Adrenal gland (tissue), 5 donors: ENCODE measurements around the gene ADK.

Source experiments
- POLR2A ChIP-seq, 2 donors: fragments of 450-650 bp; IDR thresholded peaks; one replicate each; pipeline ENCODE4 v1.6.1; 2017; ENCODE audit warnings: antibody characterized with exemption in 2 of 2, mild to moderate bottlenecking in 2 of 2, moderate library complexity in 1 of 2
- TF ChIP-seq, protein P1 (sequence below), 6 experiments: fragments of 450-650 bp in 4 of 6; fragments of 200-600 bp in 2 of 6; sonication (generic) in 1 of 6; IDR thresholded peaks; 1 replicate in 5 of 6; 2 replicates in 1 of 6; pipeline versions ENCODE4 v1.5.1 to v1.8.0; 2016 to 2021; ENCODE audit warnings: antibody characterized with exemption in 6 of 6, mild to moderate bottlenecking in 2 of 6, moderate library complexity in 1 of 6
- donor health status: DM: no; HTN: no; CAD: no.

DNA sequence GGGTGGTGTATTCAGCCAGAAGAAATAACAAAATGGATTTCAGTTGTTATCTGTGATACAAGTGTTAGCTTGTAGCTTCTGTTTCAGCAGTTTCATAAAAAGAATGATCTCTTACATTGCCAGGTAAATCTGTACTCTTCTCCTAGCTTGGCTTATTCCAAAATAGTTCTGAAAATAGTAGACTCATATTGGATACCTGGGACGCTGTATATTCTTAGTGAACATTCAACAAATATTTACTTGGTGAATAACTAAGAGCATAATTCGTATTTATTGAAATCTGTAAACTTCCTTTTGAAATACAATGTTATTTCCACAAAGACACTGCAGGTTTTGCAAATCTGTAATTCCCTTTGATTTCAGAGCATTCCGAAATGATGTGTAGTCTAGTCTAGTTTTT is 249.2 kb downstream of the ADK start:
- TF ChIP-seq, protein P1, sequence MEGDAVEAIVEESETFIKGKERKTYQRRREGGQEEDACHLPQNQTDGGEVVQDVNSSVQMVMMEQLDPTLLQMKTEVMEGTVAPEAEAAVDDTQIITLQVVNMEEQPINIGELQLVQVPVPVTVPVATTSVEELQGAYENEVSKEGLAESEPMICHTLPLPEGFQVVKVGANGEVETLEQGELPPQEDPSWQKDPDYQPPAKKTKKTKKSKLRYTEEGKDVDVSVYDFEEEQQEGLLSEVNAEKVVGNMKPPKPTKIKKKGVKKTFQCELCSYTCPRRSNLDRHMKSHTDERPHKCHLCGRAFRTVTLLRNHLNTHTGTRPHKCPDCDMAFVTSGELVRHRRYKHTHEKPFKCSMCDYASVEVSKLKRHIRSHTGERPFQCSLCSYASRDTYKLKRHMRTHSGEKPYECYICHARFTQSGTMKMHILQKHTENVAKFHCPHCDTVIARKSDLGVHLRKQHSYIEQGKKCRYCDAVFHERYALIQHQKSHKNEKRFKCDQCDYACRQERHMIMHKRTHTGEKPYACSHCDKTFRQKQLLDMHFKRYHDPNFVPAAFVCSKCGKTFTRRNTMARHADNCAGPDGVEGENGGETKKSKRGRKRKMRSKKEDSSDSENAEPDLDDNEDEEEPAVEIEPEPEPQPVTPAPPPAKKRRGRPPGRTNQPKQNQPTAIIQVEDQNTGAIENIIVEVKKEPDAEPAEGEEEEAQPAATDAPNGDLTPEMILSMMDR (IDR thresholded peaks at IDR 0.05): no peak
- no peak for TF ChIP-seq POLR2A (IDR thresholded peaks at IDR 0.05)
